Stimulated activated naive CD8-positive, alpha-beta T cell treated with anti-CD3 and anti-CD28 coated beads, Interleukin-15, amount 100 ng/mL, for 72 hours (primary cell): Measurements from ENCODE around the gene MRTFA.
"Not testable (repeated sequence)": the region's sequence is repeated elsewhere in the genome, so short reads cannot be mapped to it uniquely, and the experiment has no call there.

Experiments used
- ATAC-seq: fragments of 150-1000 bp; cut with Tn5 transposase; 2 replicates; pipeline ENCODE4 v1.10.0; 2021; ENCODE audit warnings: mild to moderate bottlenecking, moderate library complexity
- DNase-seq, 2 donors: peaks; one replicate each; pipeline ENCODE4 v3.0.0; 2021 to 2022
- H3K27ac Mint-ChIP-seq, 2 donors: one replicate each; pipeline ENCODE4 v1.8.0; 2022; ENCODE audit warnings: mild to moderate bottlenecking in 2 of 2, mixed read lengths in 2 of 2, moderate library complexity in 2 of 2
- H3K27me3 Mint-ChIP-seq: one replicate; pipeline ENCODE4 v1.8.0; 2022; ENCODE audit warnings: mixed read lengths
- H3K4me1 Mint-ChIP-seq: one replicate; pipeline ENCODE4 v1.8.0; 2022; ENCODE audit warnings: mild to moderate bottlenecking, mixed read lengths
- H3K4me3 Mint-ChIP-seq, 2 donors: one replicate each; pipeline ENCODE4 v1.8.0; 2022; ENCODE audit warnings: mild to moderate bottlenecking in 2 of 2, mixed read lengths in 2 of 2, moderate library complexity in 1 of 2
- H3K9me3 Mint-ChIP-seq, 2 donors: one replicate each; pipeline ENCODE4 v1.8.0; 2022; ENCODE audit warnings: mixed read lengths in 2 of 2

MRTFA gene

GRCh38 chr22:40578171-40578570, 58.3 kb downstream of the MRTFA start:
- H3K4me1 Mint-ChIP-seq, result peaks cover 25% of the 10 kb centered on the region
- ATAC-seq, result peak; percentile 73
- peak overlapping the region; percentile 80 to 87 for H3K27ac Mint-ChIP-seq
- H3K9me3 Mint-ChIP-seq, result peaks cover 0 to 7% of the 10 kb centered on the region in 2 donors
- no peaks in the 10 kb centered on the region for H3K27me3 Mint-ChIP-seq
- peak overlapping the region in 1 of 2 donors; percentile 3 for H3K4me3 Mint-ChIP-seq
- peak in 1 of 2 donors; percentile 29 for DNase-seq

- no peak overlapping the region for H3K27ac Mint-ChIP-seq
- DNase-seq, result no peak
- H3K4me3 Mint-ChIP-seq, result no peak overlapping the region
- H3K9me3 Mint-ChIP-seq, result no peaks in the 10 kb centered on the region
- no peak for ATAC-seq
- peaks cover 20% of the 10 kb centered on the region for H3K4me1 Mint-ChIP-seq
- H3K27me3 Mint-ChIP-seq, result no peaks in the 10 kb centered on the region
These were observed 63.5 kb downstream of the MRTFA start for GRCh38 chr22:40572976-40573375.

- Mint-ChIP-seq H3K4me3 (no peak overlapping the region), H3K27ac (peak overlapping the region in 1 of 2 donors; percentile 6), H3K4me1 (peaks cover 15% of the 10 kb centered on the region), H3K27me3 (no peaks in the 10 kb centered on the region), H3K9me3 (no peaks in the 10 kb centered on the region)
- DNase-seq (no peak), ATAC-seq (no peak)
These were observed 64.6 kb downstream of the MRTFA start for GRCh38 chr22:40571887-40572286.

GRCh38 chr22:40567626-40568328, 68.7 kb downstream of the MRTFA start:
- Mint-ChIP-seq H3K27me3 (no peaks in the 10 kb centered on the region), H3K4me1 (peaks cover 11% of the 10 kb centered on the region), H3K27ac (peak overlapping the region in 1 of 2 donors; percentile 23), H3K9me3 (no peaks in the 10 kb centered on the region), H3K4me3 (no peak overlapping the region)
- DNase-seq (no peak), ATAC-seq (no peak)

- ATAC-seq, result no peak
- no peak overlapping the region for H3K4me3 Mint-ChIP-seq
- H3K4me1 Mint-ChIP-seq, result peaks cover 12% of the 10 kb centered on the region
- DNase-seq, result no peak
- no peaks in the 10 kb centered on the region for H3K9me3 Mint-ChIP-seq
- no peak overlapping the region for H3K27ac Mint-ChIP-seq
- no peaks in the 10 kb centered on the region for H3K27me3 Mint-ChIP-seq
These were observed 69.4 kb downstream of the MRTFA start for GRCh38 chr22:40567106-40567505.

- Mint-ChIP-seq H3K27me3 (no peaks in the 10 kb centered on the region), H3K4me3 (no peak overlapping the region), H3K27ac (no peak overlapping the region), H3K4me1 (peaks cover 19% of the 10 kb centered on the region), H3K9me3 (no peaks in the 10 kb centered on the region)
- DNase-seq (no peak), ATAC-seq (no peak)
These were observed 75.5 kb downstream of the MRTFA start for GRCh38 chr22:40560994-40561515.

GRCh38 chr22:40560551-40560950, 76.0 kb downstream of the MRTFA start:
- ATAC-seq (no peak), DNase-seq (no peak)
- H3K27ac Mint-ChIP-seq, result no peak overlapping the region

GRCh38 chr22:40557972-40558371, 78.5 kb downstream of the MRTFA start:
- no peak overlapping the region for H3K27ac Mint-ChIP-seq
- H3K4me1 Mint-ChIP-seq, result peaks cover 24% of the 10 kb centered on the region
- ATAC-seq (no peak), DNase-seq (no peak)
- no peaks in the 10 kb centered on the region for H3K27me3 Mint-ChIP-seq
- H3K4me3 Mint-ChIP-seq, result no peak overlapping the region
- peaks cover 13 to 21% of the 10 kb centered on the region in 2 donors for H3K9me3 Mint-ChIP-seq

More at GRCh38 chr22:40560551-40560950, 76.0 kb downstream of the MRTFA start:
- Mint-ChIP-seq H3K27me3 (no peaks in the 10 kb centered on the region), H3K4me3 (no peak overlapping the region), H3K9me3 (no peaks in the 10 kb centered on the region), H3K4me1 (peaks cover 19% of the 10 kb centered on the region)

- no peak for DNase-seq
- peaks cover 20 to 34% of the 10 kb centered on the region in 2 donors for H3K9me3 Mint-ChIP-seq
- no peaks in the 10 kb centered on the region for H3K27me3 Mint-ChIP-seq
- H3K4me3 Mint-ChIP-seq, result no peak overlapping the region
- no peak overlapping the region for H3K27ac Mint-ChIP-seq
- H3K4me1 Mint-ChIP-seq, result peaks cover 23% of the 10 kb centered on the region
- no peak for ATAC-seq
These were observed 79.9 kb downstream of the MRTFA start for GRCh38 chr22:40556641-40557040.

GRCh38 chr22:40554023-40554422, 82.5 kb downstream of the MRTFA start:
- not testable (repeated sequence) for H3K4me1 Mint-ChIP-seq, ATAC-seq, DNase-seq, H3K27ac Mint-ChIP-seq, H3K27me3 Mint-ChIP-seq, H3K4me3 Mint-ChIP-seq
- peaks cover 20 to 34% of the 10 kb centered on the region in 2 donors for H3K9me3 Mint-ChIP-seq

- Mint-ChIP-seq H3K27me3 (no peaks in the 10 kb centered on the region), H3K4me1 (peaks cover 9% of the 10 kb centered on the region), H3K4me3 (no peak overlapping the region), H3K9me3 (peaks cover 20 to 34% of the 10 kb centered on the region in 2 donors), H3K27ac (no peak overlapping the region)
- ATAC-seq, result no peak
- DNase-seq, result no peak
These were observed 83.4 kb downstream of the MRTFA start for GRCh38 chr22:40553014-40553554.

GRCh38 chr22:40552070-40552469, 84.4 kb downstream of the MRTFA start:
- no peak for ATAC-seq
- peaks cover 9% of the 10 kb centered on the region for H3K4me1 Mint-ChIP-seq
- DNase-seq, result no peak
- no peaks in the 10 kb centered on the region for H3K27me3 Mint-ChIP-seq
- no peak overlapping the region for H3K4me3 Mint-ChIP-seq
- H3K27ac Mint-ChIP-seq, result no peak overlapping the region
- peaks cover 20 to 34% of the 10 kb centered on the region in 2 donors for H3K9me3 Mint-ChIP-seq

- Mint-ChIP-seq H3K9me3 (peaks cover 4 to 10% of the 10 kb centered on the region in 2 donors), H3K4me1 (peaks cover 10% of the 10 kb centered on the region), H3K27ac (no peak overlapping the region), H3K27me3 (no peaks in the 10 kb centered on the region), H3K4me3 (no peak overlapping the region)
- ATAC-seq (no peak), DNase-seq (no peak)
These were observed 88.8 kb downstream of the MRTFA start for GRCh38 chr22:40547729-40548143.

- H3K4me3 Mint-ChIP-seq, result no peak overlapping the region
- DNase-seq (no peak), ATAC-seq (no peak)
- H3K27ac Mint-ChIP-seq, result no peak overlapping the region
- H3K9me3 Mint-ChIP-seq, result no peaks in the 10 kb centered on the region
- no peaks in the 10 kb centered on the region for H3K27me3 Mint-ChIP-seq
- peaks cover 20% of the 10 kb centered on the region for H3K4me1 Mint-ChIP-seq
These were observed 91.8 kb downstream of the MRTFA start for GRCh38 chr22:40544758-40545157.

GRCh38 chr22:40542821-40543540, 93.5 kb downstream of the MRTFA start:
- H3K27me3 Mint-ChIP-seq, result no peaks in the 10 kb centered on the region
- ATAC-seq (no peak), DNase-seq (no peak)
- no peak overlapping the region for H3K4me3 Mint-ChIP-seq
- H3K27ac Mint-ChIP-seq, result no peak overlapping the region
- peaks cover 20% of the 10 kb centered on the region for H3K4me1 Mint-ChIP-seq
- no peaks in the 10 kb centered on the region for H3K9me3 Mint-ChIP-seq

- Mint-ChIP-seq H3K27ac (no peak overlapping the region), H3K4me1 (peaks cover 20% of the 10 kb centered on the region), H3K4me3 (no peak overlapping the region), H3K27me3 (no peaks in the 10 kb centered on the region), H3K9me3 (no peaks in the 10 kb centered on the region)
- peak; percentile 94 for ATAC-seq
- peak in 1 of 2 donors; percentile 31 for DNase-seq
These were observed 95.2 kb downstream of the MRTFA start for GRCh38 chr22:40541300-40541699.
